Adrenal gland (tissue), 5 donors: Measurements from ENCODE around the gene RELN.

Source experiments
- POLR2A ChIP-seq, 2 donors: fragments of 450-650 bp; IDR thresholded peaks; one replicate each; pipeline ENCODE4 v1.6.1; 2017; ENCODE audit warnings: antibody characterized with exemption in 2 of 2, mild to moderate bottlenecking in 2 of 2, moderate library complexity in 1 of 2
- TF ChIP-seq, protein P1 (sequence below), 6 experiments: fragments of 450-650 bp in 4 of 6; fragments of 200-600 bp in 2 of 6; sonication (generic) in 1 of 6; IDR thresholded peaks; 1 replicate in 5 of 6; 2 replicates in 1 of 6; pipeline versions ENCODE4 v1.5.1 to v1.8.0; 2016 to 2021; ENCODE audit warnings: antibody characterized with exemption in 6 of 6, mild to moderate bottlenecking in 2 of 6, moderate library complexity in 1 of 6
- donor health status: DM: no; HTN: no; CAD: no.

DNA sequence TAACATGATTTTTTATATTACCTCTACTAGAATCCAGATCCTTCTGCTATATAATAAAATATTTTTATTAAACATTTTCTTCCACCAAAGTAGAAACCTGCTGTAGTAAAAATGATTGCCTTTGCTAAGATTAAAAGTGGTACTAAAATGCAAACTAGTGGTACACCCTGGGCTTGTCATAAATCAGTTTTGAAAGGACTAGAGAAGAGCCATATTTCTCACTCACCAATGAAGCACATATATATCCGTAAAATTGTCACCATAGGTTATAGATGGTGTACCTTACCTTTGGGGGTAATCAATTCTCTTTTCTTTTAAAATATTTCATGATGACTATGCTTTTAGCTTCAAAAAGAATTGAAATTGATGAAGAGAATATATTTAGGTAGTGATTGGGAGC lies 290.4 kb downstream of the RELN start:
- TF ChIP-seq, protein P1, sequence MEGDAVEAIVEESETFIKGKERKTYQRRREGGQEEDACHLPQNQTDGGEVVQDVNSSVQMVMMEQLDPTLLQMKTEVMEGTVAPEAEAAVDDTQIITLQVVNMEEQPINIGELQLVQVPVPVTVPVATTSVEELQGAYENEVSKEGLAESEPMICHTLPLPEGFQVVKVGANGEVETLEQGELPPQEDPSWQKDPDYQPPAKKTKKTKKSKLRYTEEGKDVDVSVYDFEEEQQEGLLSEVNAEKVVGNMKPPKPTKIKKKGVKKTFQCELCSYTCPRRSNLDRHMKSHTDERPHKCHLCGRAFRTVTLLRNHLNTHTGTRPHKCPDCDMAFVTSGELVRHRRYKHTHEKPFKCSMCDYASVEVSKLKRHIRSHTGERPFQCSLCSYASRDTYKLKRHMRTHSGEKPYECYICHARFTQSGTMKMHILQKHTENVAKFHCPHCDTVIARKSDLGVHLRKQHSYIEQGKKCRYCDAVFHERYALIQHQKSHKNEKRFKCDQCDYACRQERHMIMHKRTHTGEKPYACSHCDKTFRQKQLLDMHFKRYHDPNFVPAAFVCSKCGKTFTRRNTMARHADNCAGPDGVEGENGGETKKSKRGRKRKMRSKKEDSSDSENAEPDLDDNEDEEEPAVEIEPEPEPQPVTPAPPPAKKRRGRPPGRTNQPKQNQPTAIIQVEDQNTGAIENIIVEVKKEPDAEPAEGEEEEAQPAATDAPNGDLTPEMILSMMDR (IDR thresholded peaks at IDR 0.05) = no peak
- TF ChIP-seq POLR2A (IDR thresholded peaks at IDR 0.05) = no peak
